Esophagus (tissue), 2 donors: ENCODE results near the gene MPI. TPM values are rescaled to one million over a fixed set of nuclear protein-coding genes. Genes with fewer than 3 reads are reported as not detected.

Experiments
- H3K27ac ChIP-seq, 2 donors: one replicate each; pipeline ENCODE4 v1.5.1; 2013; ENCODE audit warnings: low read depth in 2 of 2, mild to moderate bottlenecking in 2 of 2, inconsistent platforms in 1 of 2, low read length in 1 of 2, moderate library complexity in 1 of 2
- H3K27me3 ChIP-seq, 2 donors: one replicate each; pipeline ENCODE4 v1.6.1; 2013; ENCODE audit warnings: low read length in 2 of 2, control low read depth in 1 of 2, mild to moderate bottlenecking in 1 of 2; ENCODE audit not compliant: insufficient read depth in 2 of 2, control insufficient read depth in 1 of 2
- H3K36me3 ChIP-seq, 2 donors: one replicate each; pipeline ENCODE4 v1.6.1; 2013; ENCODE audit warnings: low read length in 1 of 2; ENCODE audit not compliant: control insufficient read depth in 2 of 2, insufficient read depth in 2 of 2
- H3K4me1 ChIP-seq, 2 donors: one replicate each; pipeline ENCODE4 v1.6.1; 2013; ENCODE audit warnings: low read length in 1 of 2; ENCODE audit not compliant: control insufficient read depth in 2 of 2, insufficient read depth in 2 of 2
- H3K4me3 ChIP-seq, 2 donors: one replicate each; pipeline ENCODE4 v1.5.1; 2013; ENCODE audit warnings: low read length in 2 of 2, mild to moderate bottlenecking in 2 of 2, low read depth in 1 of 2, moderate library complexity in 1 of 2
- H3K9me3 ChIP-seq, 2 donors: one replicate each; pipeline ENCODE4 v1.6.1; 2013; ENCODE audit warnings: mild to moderate bottlenecking in 2 of 2, low read depth in 1 of 2, low read length in 1 of 2, moderate library complexity in 1 of 2; ENCODE audit not compliant: control insufficient read depth in 2 of 2, insufficient read depth in 1 of 2
- whole genome bisulfite sequencing, 2 donors: extraction: QIAGEN DNeasy Blood & Tissue Kit; methylation state at CpG; one replicate each; pipeline ENCODE4 v1.1.7; 2013; 5-methylcytosine and 5-hydroxymethylcytosine counted together
- polyA plus RNA-seq, 2 donors: library from polyadenylated mRNA; stranded (reverse); fragments of 200-250 nt; gene quantifications; one replicate each; pipeline ENCODE4 v1.2.3, GENCODE V29; 2013
- donor health status: healthy with polysubstance abuse.
- donor health status: Bipolar disorder and iron deficiency.

The MPI gene
- polyA plus RNA-seq, 2 donors, result 26.5 to 27.4 TPM

GRCh38 chr15:74937590-74938371, 47.9 kb downstream of the MPI start, which contains the start of gene COX5A:
TSS of gene COX5A (minus strand) at chr15:74938073. CDS start at chr15:74938014, 59 bp downstream.
- Histone ChIP-seq H3K36me3 (no peaks in the 10 kb centered on the region), H3K27ac (peak within 1 kb of the TSS; percentile 90 to 98), H3K4me3 (peak within 1 kb of the TSS; percentile 81 to 99), H3K27me3 (no peaks in the 10 kb centered on the region), H3K4me1 (no peaks in the 10 kb centered on the region), H3K9me3 (no peaks in the 10 kb centered on the region)
- 1% methylated on average over 71 to 85 of the region's 85 CpGs for WGBS, 2 donors

- Histone ChIP-seq H3K27ac (no peak overlapping the region), H3K4me1 (peaks cover 0 to 4% of the 10 kb centered on the region in 2 donors), H3K36me3 (no peaks in the 10 kb centered on the region), H3K27me3 (no peaks in the 10 kb centered on the region), H3K4me3 (no peak overlapping the region), H3K9me3 (no peaks in the 10 kb centered on the region)
- WGBS, 2 donors, result 40 to 51% methylated on average over 7 of the region's 7 CpGs
Measured at GRCh38 chr15:74950078-74950908, 60.5 kb downstream of the MPI start.

GRCh38 chr15:74951006-74951405, 61.2 kb downstream of the MPI start:
- no peaks in the 10 kb centered on the region for H3K36me3 ChIP-seq
- peaks cover 4 to 10% of the 10 kb centered on the region in 2 donors for H3K4me1 ChIP-seq
- WGBS, 2 donors, result 61 to 63% methylated on average over 3 of the region's 3 CpGs
- no peaks in the 10 kb centered on the region for H3K27me3 ChIP-seq
- H3K4me3 ChIP-seq, result no peak overlapping the region
- no peaks in the 10 kb centered on the region for H3K9me3 ChIP-seq
- no peak overlapping the region for H3K27ac ChIP-seq

Other genes starting within 250 kb of the MPI start
- gene EDC3, start 194.0 kb upstream of the MPI start, polyA plus RNA-seq, result 10 to 100 TPM; 12.2 to 14.5 TPM
- 1 to 10 TPM in 1 of 2 donors, under 1 TPM in 1; 0.08 to 1.9 TPM for gene CYP1A1, start 164.5 kb upstream of the MPI start, polyA plus RNA-seq
- gene CYP1A2, start 141.2 kb upstream of the MPI start, polyA plus RNA-seq, result under 1 TPM in 1 of 2 donors, not detected in 1; 0.06 TPM
- gene CSK, start 108.0 kb upstream of the MPI start, polyA plus RNA-seq, result 10 to 100 TPM; 79.2 to 96.8 TPM
- gene LMAN1L, start 77.2 kb upstream of the MPI start, polyA plus RNA-seq, result under 1 TPM; 0.27 to 0.61 TPM
- 1 to 10 TPM in 1 of 2 donors, under 1 TPM in 1; 0.48 to 1.2 TPM for gene CPLX3, start 63.4 kb upstream of the MPI start, polyA plus RNA-seq
- gene ULK3, start 46.9 kb upstream of the MPI start, polyA plus RNA-seq, result 100 to 1,000 TPM in 1 of 2 donors, 10 to 100 TPM in 1; 68.8 to 143 TPM
- gene SCAMP2, start 16.7 kb upstream of the MPI start, polyA plus RNA-seq, result 10 to 100 TPM; 58.9 to 62.3 TPM
- 10 to 100 TPM; 46.4 to 53.0 TPM for gene FAM219B, start 16.8 kb downstream of the MPI start, polyA plus RNA-seq
- 100 to 1,000 TPM; 196 to 331 TPM for gene COX5A, start 48.0 kb downstream of the MPI start, polyA plus RNA-seq
- gene RPP25, start 66.7 kb downstream of the MPI start, polyA plus RNA-seq, result 1 to 10 TPM; 2.8 to 7.4 TPM
- gene SCAMP5, start 105.5 kb downstream of the MPI start, polyA plus RNA-seq, result under 1 TPM; 0.24 to 0.41 TPM
- 10 to 100 TPM; 19.1 to 25.9 TPM for gene PPCDC, start 133.5 kb downstream of the MPI start, polyA plus RNA-seq